C4-2B (cell line): Measurements from ENCODE around the gene MT1X.

Experiments used
- H3K27ac ChIP-seq: fragments of 450-650 bp; 2 replicates; pipeline ENCODE4 v1.5.1; 2017
- CTCF ChIP-seq: fragments of 450-650 bp; conservative IDR thresholded peaks from 2 replicates; pipeline ENCODE4 v1.5.1; 2017; ENCODE audit warnings: mild to moderate bottlenecking
- ZFX ChIP-seq: fragments of 450-650 bp; IDR thresholded peaks from 2 replicates; pipeline ENCODE4 v1.6.1; 2017

MT1X gene

GRCh38 chr16:56684926-56685590 lies 2.8 kb downstream of the MT1X start:
- no peak for TF ChIP-seq ZFX
- TF ChIP-seq CTCF: no peak
- H3K27ac ChIP-seq: no peak overlapping the region

GRCh38 chr16:56686758-56687157 lies 4.5 kb downstream of the MT1X start:
- H3K27ac ChIP-seq: no peak overlapping the region
- no peak for TF ChIP-seq CTCF
- TF ChIP-seq ZFX: no peak

- no peak for TF ChIP-seq CTCF
- TF ChIP-seq ZFX: no peak
- H3K27ac ChIP-seq: no peak overlapping the region
Measured at GRCh38 chr16:56688762-56689161, 6.5 kb downstream of the MT1X start.

GRCh38 chr16:56689171-56689570 lies 6.9 kb downstream of the MT1X start:
- TF ChIP-seq CTCF (no peak), ZFX (no peak)
- no peak overlapping the region for H3K27ac ChIP-seq

- TF ChIP-seq ZFX (no peak), CTCF (no peak)
- H3K27ac ChIP-seq: no peak overlapping the region
Measured at GRCh38 chr16:56690420-56691122, 8.3 kb downstream of the MT1X start.

- H3K27ac ChIP-seq: no peak overlapping the region
- TF ChIP-seq ZFX (no peak), CTCF (no peak)
Measured at GRCh38 chr16:56691885-56692284, 9.6 kb downstream of the MT1X start.

GRCh38 chr16:56695246-56695645 lies 13.0 kb downstream of the MT1X start:
- TF ChIP-seq CTCF (no peak), ZFX (no peak)
- H3K27ac ChIP-seq: no peak overlapping the region
